DMS79 treated with DMSO at 0.1 percent for 48 hours (cell line): ENCODE measurements around the gene SIN3A.

Source experiments
- DNase-seq: peaks from one replicate; lab custom pipeline; 2025; lab: John Stamatoyannopoulos, UW

Gene SIN3A

DNA sequence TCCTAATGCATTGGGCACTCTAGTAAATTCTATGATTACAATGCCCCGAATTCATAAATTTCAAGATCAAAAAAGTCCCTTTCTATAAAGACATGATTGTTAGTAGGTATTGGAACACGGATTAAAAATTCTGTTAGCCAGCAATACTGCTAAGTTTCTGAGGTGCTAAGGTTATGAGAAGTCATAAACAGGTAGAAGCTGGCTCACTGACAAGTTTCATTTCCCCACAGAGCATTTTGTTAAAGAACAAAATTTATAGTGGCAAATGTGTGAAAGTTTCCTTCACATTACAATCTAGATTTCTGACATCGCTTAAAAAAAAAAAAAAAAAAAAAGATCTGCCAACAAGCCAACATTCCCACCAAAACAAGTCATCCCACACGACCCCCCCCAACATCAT is 70.7 kb downstream of the SIN3A start:
- no peak for DNase-seq

- DNase-seq, result no peak
Observed at GRCh38 chr15:75371901-75372688, 79.4 kb downstream of the SIN3A start.

GRCh38 chr15:75371486-75371885 is 80.0 kb downstream of the SIN3A start:
- DNase-seq, result no peak

GRCh38 chr15:75369897-75370581 is 81.5 kb downstream of the SIN3A start:
- DNase-seq, result no peak

GRCh38 chr15:75368689-75369239 is 82.7 kb downstream of the SIN3A start:
- DNase-seq, result no peak

- DNase-seq, result peak; percentile 49
Observed at GRCh38 chr15:75367913-75368688, 83.4 kb downstream of the SIN3A start, which contains the start of gene MAN2C1. TSS of gene MAN2C1 (minus strand) at chr15:75368607. CDS start at chr15:75368583, 24 bp downstream.

DNA sequence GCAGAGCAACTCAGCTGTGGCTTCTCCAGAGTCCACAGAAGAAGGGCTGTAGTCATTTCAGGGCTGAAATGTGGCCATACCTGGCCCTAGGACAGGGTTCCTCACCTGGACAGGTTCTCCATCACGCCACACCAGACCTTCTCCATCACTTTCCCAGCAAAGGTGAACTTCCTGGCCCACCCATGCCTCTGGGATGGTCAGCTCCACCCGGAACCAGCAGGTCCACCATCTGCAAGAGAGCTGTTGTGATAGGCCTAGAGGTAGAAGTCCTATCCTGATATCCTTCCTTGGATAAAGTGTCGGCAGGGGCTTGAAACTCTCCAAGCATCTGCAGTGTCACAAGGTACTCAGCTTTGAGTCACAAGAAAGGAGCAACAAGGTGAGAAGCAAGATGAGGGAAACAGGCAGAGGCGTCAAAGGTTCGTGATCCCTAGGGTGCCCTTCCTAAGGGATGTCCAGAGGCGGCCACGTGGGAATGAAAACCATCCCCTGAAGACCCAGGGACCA is 84.0 kb downstream of the SIN3A start:
- DNase-seq, result no peak

DNA sequence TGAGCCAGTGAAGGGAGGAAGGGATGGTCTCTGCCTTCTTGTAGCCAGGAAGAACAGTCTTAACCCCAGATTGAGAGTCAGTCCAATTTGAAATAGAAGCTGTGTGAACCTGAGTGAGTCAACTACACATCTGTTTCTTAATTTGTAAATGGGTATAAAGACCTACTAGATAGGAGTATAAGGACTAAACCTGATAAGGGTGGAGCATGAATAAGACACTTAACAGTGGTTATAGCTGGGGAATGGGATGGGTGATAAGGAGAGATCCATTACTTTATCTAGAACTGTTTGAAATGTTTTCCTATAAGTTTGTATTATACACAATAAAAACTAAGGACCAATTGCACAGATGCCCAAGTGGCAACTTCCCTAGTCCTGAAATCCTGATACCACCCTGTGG is 84.5 kb downstream of the SIN3A start:
- DNase-seq, result no peak

DNA sequence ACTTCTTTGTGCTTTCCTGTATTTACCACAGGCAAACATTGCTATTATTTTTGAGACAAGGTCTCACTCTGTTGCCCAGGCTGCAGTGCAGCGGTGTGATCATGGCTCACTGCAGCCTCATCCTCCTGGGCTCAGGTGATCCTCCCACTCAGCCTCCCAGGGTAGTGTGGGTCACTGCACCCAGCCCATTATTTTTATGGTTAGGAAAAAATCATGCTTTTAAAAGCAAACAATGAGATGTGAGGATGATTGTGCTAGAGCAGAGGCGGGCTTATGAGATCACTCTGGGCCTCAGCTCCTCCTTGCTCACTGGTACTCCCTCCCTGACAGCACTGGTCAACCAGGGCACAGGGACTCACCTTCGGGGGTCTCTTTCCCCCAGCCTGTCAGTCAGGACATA is 85.3 kb downstream of the SIN3A start:
- no peak for DNase-seq

DNA sequence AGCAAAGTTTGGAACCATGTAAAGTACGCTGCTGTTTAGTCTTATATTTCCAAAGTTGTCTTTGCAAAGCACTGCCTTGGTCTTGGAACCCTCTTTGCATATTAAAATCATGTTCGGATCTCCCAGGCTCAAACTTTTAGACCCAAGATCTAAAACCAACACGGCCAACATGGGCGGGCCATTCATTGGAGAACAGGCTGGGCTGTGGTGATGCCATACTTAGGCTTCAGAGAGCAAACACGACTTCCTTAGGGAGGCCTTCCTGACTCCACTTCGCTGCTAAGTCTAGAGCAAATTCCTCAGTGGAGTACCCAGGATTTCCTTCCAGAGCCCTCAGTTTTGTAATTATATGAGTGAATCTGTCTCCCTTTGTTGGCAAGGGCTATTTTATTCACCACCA is 86.6 kb downstream of the SIN3A start:
- no peak for DNase-seq

DNA sequence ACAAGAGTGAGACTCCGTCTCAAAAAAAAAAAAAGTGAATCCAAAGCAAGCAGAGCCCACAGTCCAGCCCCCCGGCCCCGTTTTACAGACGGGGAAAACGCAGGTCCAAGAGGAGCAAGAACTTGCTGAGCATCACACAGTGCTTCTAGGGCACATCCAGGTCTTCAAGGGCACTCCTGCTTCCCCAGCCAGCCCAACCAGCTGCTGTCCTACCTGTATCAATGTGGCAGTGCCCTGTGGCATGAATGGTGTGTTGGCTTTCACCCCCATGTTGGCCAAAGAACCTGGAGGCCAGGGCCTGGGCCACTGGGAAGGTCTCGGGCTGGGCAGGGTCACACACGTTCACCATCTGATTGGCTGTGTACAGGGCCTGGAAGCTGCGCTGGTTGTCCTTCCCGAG is 87.7 kb downstream of the SIN3A start:
- DNase-seq, result no peak

DNA sequence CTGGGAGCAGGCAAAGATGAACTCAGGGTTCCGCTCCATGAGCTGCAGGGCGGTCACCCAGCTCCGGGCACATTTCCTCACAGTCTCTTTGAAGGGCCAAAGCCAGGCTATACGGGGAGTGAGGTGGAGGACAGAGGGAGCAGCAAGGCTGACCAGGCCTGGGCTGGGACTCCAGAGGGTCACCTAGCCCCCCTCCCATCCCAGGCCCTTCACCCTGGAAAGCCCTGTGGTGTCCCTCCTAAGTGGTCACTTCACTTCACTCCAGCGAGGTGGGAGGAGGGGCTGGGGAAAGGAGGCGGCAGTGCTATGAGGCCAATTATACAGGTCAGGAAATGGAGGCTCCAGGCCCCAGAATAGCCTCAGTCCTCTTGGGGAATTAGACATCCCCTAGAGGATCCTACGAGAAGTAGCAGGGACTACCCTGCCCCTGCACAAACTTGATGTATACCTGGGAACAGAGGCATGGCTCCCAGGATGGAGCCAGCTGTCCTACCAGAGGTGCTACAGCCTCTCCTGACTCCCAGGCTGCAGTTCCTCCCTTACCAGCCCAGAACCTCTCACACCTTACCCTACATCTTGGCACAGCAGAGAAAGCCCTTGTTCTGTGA is 88.7 kb downstream of the SIN3A start:
- DNase-seq, result no peak

- DNase-seq, result no peak
Observed at GRCh38 chr15:75361989-75362641, 89.4 kb downstream of the SIN3A start.

GRCh38 chr15:75361361-75361988 is 90.0 kb downstream of the SIN3A start:
- DNase-seq, result no peak

GRCh38 chr15:75360856-75361255 is 90.6 kb downstream of the SIN3A start:
- DNase-seq, result no peak

- no peak for DNase-seq
Observed at GRCh38 chr15:75360391-75360790, 91.1 kb downstream of the SIN3A start.

DNA sequence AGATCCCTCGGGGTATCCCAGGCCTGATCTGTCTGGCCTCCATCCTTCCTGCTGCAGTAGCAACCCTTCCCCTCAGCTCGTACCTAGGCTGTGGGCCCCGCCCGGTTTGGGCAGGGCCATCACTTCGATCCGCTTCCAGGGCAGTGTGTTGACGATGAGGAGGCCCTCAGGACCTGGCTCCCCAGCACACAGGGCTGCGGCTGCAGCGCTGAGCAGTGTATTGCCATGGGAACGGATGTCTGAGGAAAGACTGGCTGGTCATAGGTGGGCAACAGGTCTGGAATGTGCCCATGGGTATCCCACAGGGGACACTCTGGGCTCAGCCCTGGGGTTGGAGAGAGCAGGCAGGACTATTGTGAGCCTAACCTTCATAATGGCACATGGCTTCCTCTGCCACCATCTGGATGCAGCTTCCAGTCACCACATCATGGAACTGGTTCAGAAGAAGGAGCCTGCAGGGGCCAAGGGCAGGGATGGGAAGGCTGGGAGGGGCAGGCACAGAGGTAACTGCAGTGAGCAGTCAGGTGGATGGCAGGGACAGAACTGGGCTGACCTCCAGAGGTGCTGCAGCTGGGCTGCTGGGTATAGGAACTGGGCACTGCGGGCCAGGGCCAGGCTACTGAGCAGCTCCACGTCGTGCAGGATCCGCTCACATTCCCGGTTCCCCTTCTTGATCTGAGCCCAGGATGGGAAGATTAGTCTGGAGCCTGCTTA is 91.8 kb downstream of the SIN3A start:
- no peak for DNase-seq

- no peak for DNase-seq
Observed at GRCh38 chr15:75358771-75359536, 92.5 kb downstream of the SIN3A start.

DNA sequence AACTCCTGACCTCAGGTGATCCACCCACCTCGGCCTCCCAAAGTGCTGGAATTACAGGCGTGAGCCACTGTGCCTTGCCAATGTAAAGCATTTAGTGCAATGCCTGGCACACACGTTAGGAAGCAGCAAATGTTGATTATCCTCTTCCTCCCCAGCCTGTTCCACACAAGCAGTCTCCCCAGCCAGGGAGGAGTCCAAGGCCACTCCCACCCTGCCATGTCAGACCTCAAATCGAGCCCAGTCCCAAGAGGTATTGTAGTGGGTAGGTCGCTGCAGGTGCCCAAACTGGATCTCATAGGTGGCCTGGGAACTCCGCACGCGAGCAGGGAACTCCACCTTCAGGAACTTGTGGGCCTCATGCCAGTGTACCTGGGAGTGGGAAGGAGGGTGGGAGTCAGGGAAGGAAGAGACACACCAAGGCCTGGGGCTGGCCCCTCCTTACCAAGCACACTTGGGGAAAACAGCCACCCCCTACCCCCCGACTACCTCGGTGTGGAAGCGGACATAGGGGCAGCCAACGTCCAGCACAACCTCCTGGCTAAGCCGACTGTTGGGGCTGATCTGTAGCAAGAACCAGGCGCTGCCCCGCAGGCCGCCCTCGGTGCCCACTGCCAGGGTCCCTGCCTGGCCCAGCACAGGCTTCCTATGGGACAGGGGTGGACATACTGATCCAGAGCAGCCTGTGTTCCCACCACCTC is 93.4 kb downstream of the SIN3A start:
- DNase-seq, result no peak
